ENCODE measurements around the gene KRT76. TPM values are rescaled to one million over a fixed set of nuclear protein-coding genes. Genes with fewer than 3 reads are reported as not detected.

The KRT76 gene
- total RNA-seq, 2 experiments from 2014 or later: not detected

DNA sequence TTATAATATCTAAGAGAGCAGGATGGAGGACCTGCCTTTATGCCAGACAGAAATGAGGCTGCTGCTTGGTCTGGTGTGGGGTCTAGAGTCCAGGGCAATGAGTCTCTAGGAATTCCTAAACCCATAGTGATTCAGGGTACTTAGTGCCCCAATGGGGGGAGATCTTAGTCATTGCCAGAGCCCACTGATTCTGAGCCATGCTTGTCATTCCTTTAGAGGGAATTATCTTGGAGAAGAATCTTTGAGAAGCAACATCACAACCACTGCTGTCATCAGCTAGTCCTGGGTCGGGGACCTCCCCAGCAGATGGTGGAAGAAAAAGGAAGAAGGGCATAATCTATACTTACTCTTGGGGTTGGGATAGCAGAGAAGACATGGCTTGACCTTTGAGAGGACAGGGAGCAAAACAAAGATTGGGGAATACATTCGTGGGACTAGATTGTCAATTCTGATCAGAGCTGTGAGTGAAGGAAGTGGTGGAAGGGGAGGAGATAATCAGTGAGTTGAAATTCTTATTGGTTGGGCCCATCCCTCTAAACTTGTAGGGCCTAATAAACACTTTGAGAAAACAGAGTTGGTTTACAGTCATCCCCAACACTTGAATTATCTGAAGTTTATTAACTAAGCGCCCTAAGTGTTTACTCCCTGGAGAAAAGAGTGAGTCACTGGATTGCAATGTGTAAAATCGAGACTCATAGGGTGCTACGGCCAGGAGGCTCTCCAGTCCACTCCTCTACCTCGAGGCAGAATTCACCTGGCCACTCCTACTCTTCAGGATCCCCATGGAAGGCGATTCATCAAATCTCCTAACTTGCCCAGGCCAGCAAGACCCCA, 21.7 kb upstream of the KRT76 start:
- POLR2A ChIA-PET: no interaction called here
- Mint-ChIP-seq H3K9me3 (no peaks in the 10 kb centered on the region), H3K4me1 (ENCODE audit: low read depth) (peaks cover 7% of the 10 kb centered on the region), H3K27me3 (no peaks in the 10 kb centered on the region), H3K36me3 (ENCODE audit: low read depth) (no peaks in the 10 kb centered on the region), H3K4me3 (no peak overlapping the region), H3K27ac (no peak overlapping the region)
- DNase-seq (no peak), ATAC-seq (no peak)
- TF ChIP-seq, protein P1, sequence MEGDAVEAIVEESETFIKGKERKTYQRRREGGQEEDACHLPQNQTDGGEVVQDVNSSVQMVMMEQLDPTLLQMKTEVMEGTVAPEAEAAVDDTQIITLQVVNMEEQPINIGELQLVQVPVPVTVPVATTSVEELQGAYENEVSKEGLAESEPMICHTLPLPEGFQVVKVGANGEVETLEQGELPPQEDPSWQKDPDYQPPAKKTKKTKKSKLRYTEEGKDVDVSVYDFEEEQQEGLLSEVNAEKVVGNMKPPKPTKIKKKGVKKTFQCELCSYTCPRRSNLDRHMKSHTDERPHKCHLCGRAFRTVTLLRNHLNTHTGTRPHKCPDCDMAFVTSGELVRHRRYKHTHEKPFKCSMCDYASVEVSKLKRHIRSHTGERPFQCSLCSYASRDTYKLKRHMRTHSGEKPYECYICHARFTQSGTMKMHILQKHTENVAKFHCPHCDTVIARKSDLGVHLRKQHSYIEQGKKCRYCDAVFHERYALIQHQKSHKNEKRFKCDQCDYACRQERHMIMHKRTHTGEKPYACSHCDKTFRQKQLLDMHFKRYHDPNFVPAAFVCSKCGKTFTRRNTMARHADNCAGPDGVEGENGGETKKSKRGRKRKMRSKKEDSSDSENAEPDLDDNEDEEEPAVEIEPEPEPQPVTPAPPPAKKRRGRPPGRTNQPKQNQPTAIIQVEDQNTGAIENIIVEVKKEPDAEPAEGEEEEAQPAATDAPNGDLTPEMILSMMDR (IDR thresholded peaks at IDR 0.05): no peak
- CTCF ChIA-PET: interaction anchor here (1.3 kb wide), 1 partner anchor 85 kb away, joined by 4 read pairs; no protein-coding TSS in a partner anchor
- intact Hi-C loops (cut with micrococcal nuclease): no loop called here

DNA sequence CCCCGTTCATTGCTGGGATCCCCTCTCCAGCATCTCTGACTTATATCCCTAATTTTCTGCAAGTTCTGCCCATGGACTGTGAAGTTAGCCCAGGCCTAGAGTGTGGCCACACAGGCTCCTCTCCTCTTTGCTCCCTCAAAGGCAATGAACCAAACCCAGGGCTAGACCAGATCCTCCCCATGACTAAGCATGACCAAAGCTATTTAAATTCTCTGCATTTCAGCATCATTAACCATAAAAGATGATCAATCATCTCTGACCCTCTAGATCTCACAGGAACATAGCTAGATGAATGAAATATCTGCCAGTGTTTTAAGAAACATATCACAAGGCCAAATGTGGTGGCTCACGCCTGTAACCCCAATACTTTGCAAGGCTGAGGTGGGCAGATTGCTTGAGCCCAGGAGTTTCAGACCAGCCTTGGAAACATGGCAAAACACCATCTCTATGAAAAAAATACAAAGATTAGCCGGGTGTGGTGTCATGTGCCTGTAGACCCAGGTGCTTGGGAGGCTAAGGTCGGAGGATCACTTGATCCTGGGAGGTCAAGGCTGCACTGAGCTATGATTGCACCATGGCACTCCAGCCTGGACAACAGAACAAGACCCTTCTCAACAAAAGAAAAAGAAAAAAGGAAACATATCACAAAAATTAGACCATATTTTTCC, 21.0 kb upstream of the KRT76 start:
- no peak overlapping the region for H3K4me3 Mint-ChIP-seq
- no peak for ATAC-seq
- intact Hi-C loops (cut with micrococcal nuclease): no loop called here
- DNase-seq: no peak
- TF ChIP-seq, protein P1 (IDR thresholded peaks at IDR 0.05): no peak
- no peaks in the 10 kb centered on the region for H3K9me3 Mint-ChIP-seq
- H3K4me1 Mint-ChIP-seq (ENCODE audit: low read depth): peaks cover 7% of the 10 kb centered on the region
- ChIA-PET CTCF (interaction anchor here (1.2 to 1.3 kb wide), 2 partner anchors 75 to 86 kb away, joined by 3 to 4 read pairs; no protein-coding TSS in a partner anchor), POLR2A (no interaction called here)
- H3K27me3 Mint-ChIP-seq: no peaks in the 10 kb centered on the region
- no peak overlapping the region for H3K27ac Mint-ChIP-seq
- no peaks in the 10 kb centered on the region for H3K36me3 Mint-ChIP-seq (ENCODE audit: low read depth)

DNA sequence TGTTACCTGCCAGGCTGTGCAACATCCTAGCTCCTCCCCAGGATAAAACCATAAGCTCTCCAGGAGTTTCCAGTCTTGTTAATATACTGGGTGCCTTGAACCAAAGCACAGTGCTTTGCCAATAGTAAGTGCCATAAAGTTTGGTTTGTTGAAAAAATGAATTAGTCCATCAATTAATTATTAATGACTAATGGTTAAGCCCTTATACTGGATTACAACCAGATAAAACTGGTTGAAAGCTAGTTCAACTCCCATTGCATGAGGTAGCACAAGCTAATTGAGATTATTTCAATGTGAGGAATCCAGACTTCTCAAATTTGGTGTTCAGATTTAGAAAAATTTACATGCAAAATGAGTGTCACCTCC, 20.4 kb upstream of the KRT76 start:
- Mint-ChIP-seq H3K4me3 (no peak overlapping the region), H3K36me3 (ENCODE audit: low read depth) (no peaks in the 10 kb centered on the region), H3K27ac (no peak overlapping the region), H3K9me3 (no peaks in the 10 kb centered on the region), H3K27me3 (no peaks in the 10 kb centered on the region), H3K4me1 (ENCODE audit: low read depth) (peaks cover 7% of the 10 kb centered on the region)
- DNase-seq (no peak), ATAC-seq (no peak)
- intact Hi-C loops (cut with micrococcal nuclease): no loop called here
- POLR2A ChIA-PET: no interaction called here
- TF ChIP-seq, protein P1 (IDR thresholded peaks at IDR 0.05): no peak
- CTCF ChIA-PET: interaction anchor here (1.2 to 1.3 kb wide), 2 partner anchors 76 to 87 kb away, joined by 3 to 4 read pairs; no protein-coding TSS in a partner anchor

DNA sequence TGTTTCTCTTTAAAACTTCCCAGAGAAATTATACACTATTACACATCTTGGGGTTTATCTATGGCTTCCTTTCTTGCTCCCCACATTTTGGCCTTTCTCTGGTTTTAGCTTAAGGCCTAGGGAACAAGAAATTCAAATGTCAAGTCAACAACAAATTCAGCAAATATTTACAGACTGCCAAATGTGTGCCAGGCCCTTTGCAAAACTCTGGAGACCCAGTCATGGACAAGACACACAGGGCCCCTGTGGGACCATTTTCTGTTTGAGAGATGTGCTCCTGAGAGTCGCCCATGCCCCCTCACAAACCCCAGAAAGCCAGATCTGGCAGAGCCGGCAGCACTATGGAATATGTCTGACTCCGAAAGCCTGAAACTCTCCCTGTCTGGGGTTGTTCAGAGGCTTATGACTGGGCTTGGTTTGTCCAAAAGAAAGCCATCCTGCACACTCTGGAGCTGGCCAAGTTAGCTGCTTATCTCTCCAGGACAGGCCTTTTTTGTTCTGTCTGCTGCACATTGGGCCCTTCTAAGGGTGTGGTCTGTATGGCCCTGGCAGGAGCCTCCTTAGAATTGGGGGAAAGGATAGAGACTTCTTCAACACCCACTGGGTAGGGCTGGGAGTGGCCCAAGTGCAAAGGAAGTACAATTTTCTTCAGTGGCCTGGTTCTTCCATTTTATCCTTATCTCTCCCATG, 19.8 kb upstream of the KRT76 start:
- POLR2A ChIA-PET: no interaction called here
- TF ChIP-seq, protein P1 (IDR thresholded peaks at IDR 0.05): no peak
- Mint-ChIP-seq H3K4me3 (no peak overlapping the region), H3K36me3 (ENCODE audit: low read depth) (no peaks in the 10 kb centered on the region), H3K4me1 (ENCODE audit: low read depth) (peaks cover 7% of the 10 kb centered on the region), H3K27ac (no peak overlapping the region), H3K27me3 (no peaks in the 10 kb centered on the region), H3K9me3 (no peaks in the 10 kb centered on the region)
- no peak for ATAC-seq
- CTCF ChIA-PET: interaction anchor here (0.5 to 1.4 kb wide), 4 partner anchors 59 to 83 kb away, joined by 3 to 4 read pairs (median 4); no protein-coding TSS in a partner anchor
- DNase-seq: no peak
- intact Hi-C loops (cut with micrococcal nuclease): no loop called here
